GM12864 (cell line): Measurements from ENCODE around the gene DSG4.

Experiments
- DNase-seq: peaks from one replicate; pipeline ENCODE4 v3.0.0-alpha.2; 2011; ENCODE audit warnings: low read depth
- H3K4me3 ChIP-seq: 2 replicates; pipeline ENCODE4 v1.5.1; 2011; ENCODE audit warnings: mild to moderate bottlenecking, low read depth, low read length, control low read depth
- TF ChIP-seq, protein P1 (sequence below): IDR thresholded peaks from 2 replicates; pipeline ENCODE4 v1.5.1; 2011; ENCODE audit warnings: low read depth, mild to moderate bottlenecking, moderate library complexity, low read length, control low read depth, inconsistent platforms; ENCODE audit errors: missing control alignments

DSG4 gene

DNA sequence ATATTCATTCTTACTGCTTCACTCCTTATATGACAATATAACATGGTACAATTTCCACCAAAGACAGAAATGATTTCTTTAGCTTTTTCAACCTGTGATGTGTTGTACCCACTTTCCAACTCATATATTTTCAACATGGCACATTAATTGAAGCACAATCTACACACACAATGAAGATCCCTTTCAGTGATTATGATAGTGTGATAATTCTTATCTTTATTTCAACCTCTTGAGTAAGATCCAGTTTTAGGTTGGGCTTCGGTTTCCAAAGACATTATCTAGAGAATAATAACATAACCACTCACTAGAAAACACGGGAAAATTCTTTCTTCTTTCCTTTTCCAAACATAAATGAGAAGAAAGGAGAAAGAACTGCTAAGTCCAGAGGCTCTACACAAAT lies 67.6 kb downstream of the DSG4 start:
- DNase-seq, result no peak
- TF ChIP-seq, protein P1, sequence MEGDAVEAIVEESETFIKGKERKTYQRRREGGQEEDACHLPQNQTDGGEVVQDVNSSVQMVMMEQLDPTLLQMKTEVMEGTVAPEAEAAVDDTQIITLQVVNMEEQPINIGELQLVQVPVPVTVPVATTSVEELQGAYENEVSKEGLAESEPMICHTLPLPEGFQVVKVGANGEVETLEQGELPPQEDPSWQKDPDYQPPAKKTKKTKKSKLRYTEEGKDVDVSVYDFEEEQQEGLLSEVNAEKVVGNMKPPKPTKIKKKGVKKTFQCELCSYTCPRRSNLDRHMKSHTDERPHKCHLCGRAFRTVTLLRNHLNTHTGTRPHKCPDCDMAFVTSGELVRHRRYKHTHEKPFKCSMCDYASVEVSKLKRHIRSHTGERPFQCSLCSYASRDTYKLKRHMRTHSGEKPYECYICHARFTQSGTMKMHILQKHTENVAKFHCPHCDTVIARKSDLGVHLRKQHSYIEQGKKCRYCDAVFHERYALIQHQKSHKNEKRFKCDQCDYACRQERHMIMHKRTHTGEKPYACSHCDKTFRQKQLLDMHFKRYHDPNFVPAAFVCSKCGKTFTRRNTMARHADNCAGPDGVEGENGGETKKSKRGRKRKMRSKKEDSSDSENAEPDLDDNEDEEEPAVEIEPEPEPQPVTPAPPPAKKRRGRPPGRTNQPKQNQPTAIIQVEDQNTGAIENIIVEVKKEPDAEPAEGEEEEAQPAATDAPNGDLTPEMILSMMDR, result no peak

DNA sequence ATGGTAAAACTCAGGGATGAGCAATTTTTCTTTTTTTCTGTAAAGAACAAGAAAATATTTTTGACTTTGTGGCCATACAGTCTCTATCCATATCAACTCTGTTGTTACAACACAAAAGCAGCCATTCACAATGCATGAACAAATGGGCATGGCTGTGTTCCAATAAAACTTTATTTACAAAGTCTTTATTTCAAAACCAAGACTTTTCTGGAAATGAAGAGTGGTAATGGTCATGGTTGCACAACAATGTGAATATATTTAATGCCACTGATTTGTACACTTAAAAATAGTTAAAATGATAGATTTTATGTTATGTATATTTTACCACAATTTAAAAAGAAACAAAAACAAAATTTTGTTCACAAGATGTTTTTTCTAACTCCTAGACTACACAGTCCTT lies 69.3 kb downstream of the DSG4 start:
- no peak overlapping the region for H3K4me3 ChIP-seq
- TF ChIP-seq, protein P1, result no peak
- no peak for DNase-seq

More for the DNA sequence above, 67.6 kb downstream of the DSG4 start:
- H3K4me3 ChIP-seq, result no peak overlapping the region

DNA sequence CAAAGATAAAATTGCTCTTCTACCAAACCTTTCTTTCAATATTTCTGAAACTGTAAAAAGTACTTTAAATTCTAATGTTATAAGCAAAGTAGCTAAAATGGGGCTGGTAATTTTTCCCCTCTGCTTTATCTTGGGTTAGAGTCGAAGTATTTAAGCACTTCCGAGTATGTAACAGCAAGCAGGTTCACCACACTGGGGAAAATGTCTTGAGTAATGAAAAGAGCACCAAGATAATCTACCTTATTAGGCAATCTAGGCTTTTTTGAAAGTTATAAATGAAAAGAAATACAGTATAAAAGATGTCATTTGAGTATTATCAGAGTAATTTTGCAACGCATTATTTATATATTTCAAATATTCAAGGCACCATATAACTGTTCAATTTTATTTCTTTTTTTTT lies 70.3 kb downstream of the DSG4 start:
- no peak for DNase-seq
- H3K4me3 ChIP-seq, result no peak overlapping the region
- TF ChIP-seq, protein P1, result no peak

DNA sequence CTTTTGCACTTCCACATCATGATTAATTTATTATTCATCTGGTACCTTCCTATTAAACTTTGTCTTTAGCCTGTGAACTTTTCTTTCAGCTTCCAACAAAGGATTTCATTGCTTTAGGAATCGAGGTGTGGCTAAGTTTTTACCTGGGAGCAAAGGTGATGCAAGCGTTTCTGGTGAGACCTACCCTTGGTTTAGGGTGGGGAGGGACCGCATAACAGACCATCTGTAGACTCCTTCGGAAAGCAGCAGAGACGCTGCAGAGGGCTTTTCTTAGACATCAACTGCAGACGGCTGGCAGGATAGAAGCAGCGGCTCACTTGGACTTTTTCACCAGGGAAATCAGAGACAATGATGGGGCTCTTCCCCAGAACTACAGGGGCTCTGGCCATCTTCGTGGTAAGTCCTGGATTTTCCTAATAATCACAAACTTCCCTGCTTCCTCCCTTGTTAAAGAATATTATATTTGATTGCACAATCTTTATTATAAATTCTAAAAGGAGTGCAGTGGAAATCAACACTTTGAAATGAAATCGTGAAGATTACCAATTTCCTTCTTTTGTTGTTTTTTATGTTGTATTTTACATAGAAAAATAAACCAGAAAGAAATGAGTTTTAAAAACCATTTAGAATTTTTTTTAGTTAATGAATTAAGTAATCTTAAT lies 71.1 kb downstream of the DSG4 start, which contains the start of gene DSG3:
TSS of gene DSG3 (plus strand) at position 212 of the 662 bp plus-strand sequence. CDS start at position 349, 137 bp downstream.
- no peak for DNase-seq
- TF ChIP-seq, protein P1, result no peak
- H3K4me3 ChIP-seq, result no peak within 1 kb of the TSS

DNA sequence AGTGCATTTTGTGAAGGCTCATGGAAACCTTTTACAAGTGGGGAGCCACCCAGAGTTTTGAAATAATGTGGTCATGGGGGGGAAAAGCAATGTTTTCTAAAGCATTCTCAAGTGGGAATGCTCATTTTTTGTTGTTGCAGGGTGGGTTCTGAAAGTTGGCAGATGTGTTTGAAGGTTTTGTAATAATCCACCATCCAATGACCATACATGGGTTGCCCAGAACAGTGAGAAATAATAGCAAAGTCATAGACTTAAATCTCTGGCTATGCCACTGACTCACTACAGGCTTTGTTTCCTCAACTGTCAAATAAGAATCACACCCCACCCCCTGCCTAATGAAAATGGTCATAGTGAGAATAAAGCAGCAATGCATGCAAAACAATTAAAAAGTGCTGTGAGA lies 73.8 kb downstream of the DSG4 start:
- H3K4me3 ChIP-seq, result no peak overlapping the region
- TF ChIP-seq, protein P1, result no peak
- DNase-seq, result no peak

DNA sequence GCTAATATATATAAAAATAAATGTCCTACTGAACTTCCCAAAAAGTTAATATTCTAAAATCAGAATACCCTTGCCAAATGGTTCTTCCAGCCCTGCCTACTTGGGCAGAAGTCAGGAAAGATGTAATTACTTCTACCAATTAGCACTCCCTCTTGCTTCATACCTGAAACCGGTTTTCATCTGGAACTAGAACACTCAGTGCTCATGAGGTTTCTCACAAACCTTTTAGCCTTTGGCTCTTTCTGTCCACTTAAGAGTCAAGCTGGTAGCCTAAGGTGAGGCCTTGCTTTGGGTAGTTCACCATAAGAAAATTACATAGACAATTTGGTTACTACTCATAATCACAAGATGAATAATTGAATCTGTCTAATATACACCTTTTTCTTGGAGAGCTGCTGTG lies 75.0 kb downstream of the DSG4 start:
- no peak for DNase-seq
- H3K4me3 ChIP-seq, result no peak overlapping the region
- TF ChIP-seq, protein P1, result no peak
